Trophoblast cell (in vitro differentiated cells and primary cell): ENCODE measurements around the gene AARSD1.

Experiments used
- DNase-seq, 2 donors: peaks; one replicate each; pipeline ENCODE4 v3.0.0-alpha.2; 2016
- H2AFZ ChIP-seq: 2 replicates; pipeline ENCODE4 v1.6.1; 2013; ENCODE audit warnings: low read length, moderate library complexity, mild to moderate bottlenecking; ENCODE audit not compliant: insufficient read depth, poor library complexity
- H2AK5ac ChIP-seq: 2 replicates; pipeline ENCODE4 v1.6.1; 2013; ENCODE audit warnings: mild to moderate bottlenecking, low read length
- H2BK120ac ChIP-seq: 2 replicates; pipeline ENCODE4 v1.6.1; 2013; ENCODE audit warnings: low read length, mild to moderate bottlenecking, moderate library complexity; ENCODE audit not compliant: insufficient read depth, poor library complexity
- H2BK12ac ChIP-seq: 2 replicates; pipeline ENCODE4 v1.6.1; 2013; ENCODE audit warnings: mild to moderate bottlenecking, low read length, moderate library complexity
- H2BK5ac ChIP-seq: 2 replicates; pipeline ENCODE4 v1.6.1; 2013; ENCODE audit warnings: low read length, low read depth, moderate library complexity, mild to moderate bottlenecking; ENCODE audit not compliant: poor library complexity
- H3K14ac ChIP-seq: 2 replicates; pipeline ENCODE4 v1.6.1; 2013; ENCODE audit warnings: mild to moderate bottlenecking, low read length
- H3K18ac ChIP-seq: 2 replicates; pipeline ENCODE4 v1.6.1; 2013; ENCODE audit warnings: mild to moderate bottlenecking, low read length
- H3K23ac ChIP-seq: 2 replicates; pipeline ENCODE4 v1.6.1; 2013; ENCODE audit warnings: low read length
- H3K27ac ChIP-seq: 2 replicates; pipeline ENCODE4 v1.5.1; 2013; ENCODE audit warnings: low read depth, mild to moderate bottlenecking, inconsistent platforms, low read length, moderate library complexity
- H3K27me3 ChIP-seq: 2 replicates; pipeline ENCODE4 v1.6.1; 2013; ENCODE audit warnings: inconsistent platforms, mild to moderate bottlenecking, low read length, moderate library complexity; ENCODE audit not compliant: insufficient read depth
- H3K36me3 ChIP-seq, 2 experiments: 1 replicate in 1 of 2; 2 replicates in 1 of 2; pipeline ENCODE4 v1.6.1; 2013; ENCODE audit warnings: low read length in 2 of 2, mild to moderate bottlenecking in 2 of 2, moderate library complexity in 1 of 2; ENCODE audit not compliant: insufficient read depth in 2 of 2, control insufficient read depth in 1 of 2
- H3K4ac ChIP-seq: 2 replicates; pipeline ENCODE4 v1.6.1; 2013; ENCODE audit warnings: low read depth, mild to moderate bottlenecking, low read length, moderate library complexity
- H3K4me1 ChIP-seq, 2 experiments: 1 replicate in 1 of 2; 2 replicates in 1 of 2; pipeline ENCODE4 v1.6.1; 2013; ENCODE audit warnings: low read length in 2 of 2, mild to moderate bottlenecking in 2 of 2, moderate library complexity in 1 of 2; ENCODE audit not compliant: insufficient read depth in 2 of 2, control insufficient read depth in 1 of 2
- H3K4me2 ChIP-seq: 2 replicates; pipeline ENCODE4 v1.6.1; 2013; ENCODE audit warnings: inconsistent platforms, mild to moderate bottlenecking, low read length, moderate library complexity
- H3K4me3 ChIP-seq: 2 replicates; pipeline ENCODE4 v1.5.1; 2013; ENCODE audit warnings: mild to moderate bottlenecking, low read depth, low read length, inconsistent platforms
- H3K79me1 ChIP-seq: one replicate; pipeline ENCODE4 v1.6.1; 2013; ENCODE audit warnings: low read length
- H3K79me2 ChIP-seq: 2 replicates; pipeline ENCODE4 v1.6.1; 2013; ENCODE audit warnings: low read length, mild to moderate bottlenecking; ENCODE audit not compliant: control insufficient read depth, insufficient read depth, poor library complexity
- H3K9ac ChIP-seq: 2 replicates; pipeline ENCODE4 v1.6.1; 2013; ENCODE audit warnings: mild to moderate bottlenecking, low read length
- H3K9me3 ChIP-seq: 2 replicates; pipeline ENCODE4 v1.6.1; 2013; ENCODE audit warnings: low read depth, mild to moderate bottlenecking, control low read depth, inconsistent platforms, low read length; ENCODE audit not compliant: insufficient read depth
- H4K12ac ChIP-seq: 2 replicates; pipeline ENCODE4 v1.6.1; 2013; ENCODE audit warnings: low read depth, mild to moderate bottlenecking, low read length, moderate library complexity
- H4K8ac ChIP-seq: 2 replicates; pipeline ENCODE4 v1.6.1; 2013; ENCODE audit warnings: low read depth, mild to moderate bottlenecking, low read length, moderate library complexity
- H4K91ac ChIP-seq: one replicate; pipeline ENCODE4 v1.6.1; 2013; ENCODE audit warnings: low read depth, mild to moderate bottlenecking, low read length, moderate library complexity
- WGBS: extraction: QIAGEN DNeasy Blood & Tissue Kit; methylation state at CpG from one replicate; pipeline ENCODE4 v1.1.7; 2013; ENCODE audit warnings: missing lambda C conversion rate; ENCODE audit not compliant: insufficient read length, insufficient coverage; ENCODE audit errors: extremely low coverage; 5-methylcytosine and 5-hydroxymethylcytosine counted together

The AARSD1 gene

DNA sequence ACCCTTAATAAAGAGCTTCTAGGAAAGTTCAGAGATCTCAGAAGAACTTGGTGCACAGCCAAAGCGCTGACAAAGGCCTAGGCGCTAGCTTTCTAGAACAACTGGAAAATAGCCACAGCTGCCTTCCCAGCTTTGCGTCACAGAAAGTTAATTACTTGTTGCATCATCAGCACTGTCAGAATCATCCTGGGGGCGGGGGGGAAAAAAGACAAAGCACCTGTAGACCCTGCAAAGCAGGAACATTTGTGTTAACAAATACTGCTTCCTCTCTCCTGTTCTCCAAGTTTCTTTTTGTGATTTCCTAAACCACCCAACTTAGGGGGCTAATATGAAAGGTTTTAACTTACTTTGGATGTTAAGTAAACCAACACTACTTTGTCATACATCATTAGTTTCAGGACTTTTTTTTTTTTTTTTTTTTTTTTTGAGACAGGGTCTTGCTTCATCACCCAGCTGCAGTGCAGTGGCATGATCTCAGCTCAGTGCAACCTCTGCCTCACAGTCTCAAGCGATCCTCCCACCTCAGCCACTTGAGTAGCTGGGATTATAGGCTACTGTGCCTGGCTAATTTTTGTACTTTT lies 4.8 kb upstream of the AARSD1 start:
- peak in 1 of 2 donors; percentile 78 for DNase-seq
- Histone ChIP-seq H3K4ac (no peak overlapping the region), H2BK120ac (no peak overlapping the region), H3K27me3 (no peaks in the 10 kb centered on the region), H3K4me3 (no peak overlapping the region), H3K36me3 (no peaks in the 10 kb centered on the region), H3K79me1 (peaks cover 3% of the 10 kb centered on the region), H2BK12ac (no peak overlapping the region), H4K91ac (no peak overlapping the region), H3K4me2 (no peak overlapping the region), H3K14ac (no peak overlapping the region), H3K23ac (no peak overlapping the region), H3K4me1 (no peaks in the 10 kb centered on the region), H3K18ac (no peak overlapping the region), H3K9ac (no peak overlapping the region), H4K8ac (no peak overlapping the region), H2AK5ac (no peak overlapping the region), H3K79me2 (peaks cover 2% of the 10 kb centered on the region), H2AFZ (no peak overlapping the region), H3K9me3 (no peaks in the 10 kb centered on the region), H2BK5ac (no peak overlapping the region), H4K12ac (no peak overlapping the region), H3K27ac (no peak overlapping the region)
- WGBS: no CpG with 5 or more reads among the region's 5 CpGs

GRCh38 chr17:42967925-42968324 lies 3.7 kb upstream of the AARSD1 start:
- H4K91ac ChIP-seq: no peak overlapping the region
- WGBS: no CpG with 5 or more reads among the region's 1 CpG
- no peak overlapping the region for H3K27ac ChIP-seq
- H3K4me3 ChIP-seq: no peak overlapping the region
- H3K4me1 ChIP-seq: no peaks in the 10 kb centered on the region
- DNase-seq: no peak
- H2AFZ ChIP-seq: no peak overlapping the region
- no peak overlapping the region for H3K4ac ChIP-seq
- H3K23ac ChIP-seq: no peak overlapping the region
- no peak overlapping the region for H4K8ac ChIP-seq
- no peak overlapping the region for H3K14ac ChIP-seq
- H3K9me3 ChIP-seq: no peaks in the 10 kb centered on the region
- no peak overlapping the region for H3K9ac ChIP-seq
- H2BK120ac ChIP-seq: no peak overlapping the region
- H3K27me3 ChIP-seq: no peaks in the 10 kb centered on the region
- no peak overlapping the region for H2AK5ac ChIP-seq
- no peaks in the 10 kb centered on the region for H3K36me3 ChIP-seq
- peaks cover 2% of the 10 kb centered on the region for H3K79me2 ChIP-seq
- no peak overlapping the region for H2BK5ac ChIP-seq
- no peak overlapping the region for H3K4me2 ChIP-seq
- H2BK12ac ChIP-seq: no peak overlapping the region
- H3K79me1 ChIP-seq: peaks cover 3% of the 10 kb centered on the region
- no peak overlapping the region for H3K18ac ChIP-seq
- H4K12ac ChIP-seq: no peak overlapping the region

- Histone ChIP-seq H3K23ac (no peak overlapping the region), H3K4me3 (no peak overlapping the region), H3K27me3 (no peaks in the 10 kb centered on the region), H2AFZ (no peak overlapping the region), H3K4ac (no peak overlapping the region), H2AK5ac (no peak overlapping the region), H2BK120ac (no peak overlapping the region), H4K12ac (no peak overlapping the region), H3K36me3 (peaks cover 38 to 60% of the 10 kb centered on the region in 2 experiments), H3K79me2 (no peaks in the 10 kb centered on the region), H2BK5ac (no peak overlapping the region), H4K91ac (no peak overlapping the region), H3K9ac (no peak overlapping the region), H3K9me3 (no peaks in the 10 kb centered on the region), H3K4me2 (no peak overlapping the region), H3K4me1 (no peaks in the 10 kb centered on the region), H3K79me1 (no peaks in the 10 kb centered on the region), H2BK12ac (no peak overlapping the region), H3K18ac (no peak overlapping the region), H4K8ac (no peak overlapping the region), H3K14ac (no peak overlapping the region), H3K27ac (no peak overlapping the region)
- DNase-seq: no peak
- WGBS: no CpG with 5 or more reads among the region's 1 CpG
These were observed 10.6 kb downstream of the AARSD1 start for GRCh38 chr17:42953669-42954068.

DNA sequence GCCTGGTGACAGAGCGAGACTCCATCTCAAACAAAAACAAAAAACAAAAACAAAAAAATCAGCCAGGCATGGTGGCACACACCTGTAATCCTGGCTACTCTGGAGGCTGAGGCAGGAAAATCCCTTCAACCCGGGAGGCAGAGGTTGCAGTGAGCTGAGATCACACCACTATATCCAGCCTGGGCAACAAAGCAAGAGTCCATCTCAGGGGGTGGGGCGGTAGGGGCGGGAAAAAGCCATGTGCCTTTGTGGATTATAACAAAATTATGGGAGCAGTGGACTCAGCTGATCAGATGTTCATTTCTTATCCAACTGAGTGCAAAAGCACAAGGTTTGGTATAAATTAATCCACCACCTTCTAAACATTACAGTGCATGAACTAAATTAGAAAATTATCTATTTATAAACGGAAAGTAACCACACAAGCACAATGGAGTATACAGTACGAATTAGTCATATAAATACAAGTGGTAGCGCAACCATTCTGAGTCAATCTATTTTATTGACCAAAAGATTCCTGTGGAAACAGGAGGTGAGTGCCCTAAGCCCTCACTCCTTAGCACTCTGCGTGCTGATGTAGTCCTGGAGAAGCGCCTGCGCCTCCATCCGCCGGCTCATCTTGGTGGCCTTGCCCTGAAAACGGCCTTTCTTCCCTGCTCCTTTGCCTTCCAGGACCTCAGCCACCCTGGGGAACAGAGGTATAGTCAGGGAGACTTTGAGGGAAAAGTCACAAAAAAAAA lies 14.0 kb downstream of the AARSD1 start:
- no peaks in the 10 kb centered on the region for H3K4me1 ChIP-seq
- WGBS: no CpG with 5 or more reads among the region's 13 CpGs
- H3K4me2 ChIP-seq: no peak overlapping the region
- no peak overlapping the region for H2BK120ac ChIP-seq
- no peak for DNase-seq
- H3K27me3 ChIP-seq: no peaks in the 10 kb centered on the region
- no peak overlapping the region for H2BK12ac ChIP-seq
- no peaks in the 10 kb centered on the region for H3K79me2 ChIP-seq
- no peak overlapping the region for H3K23ac ChIP-seq
- H3K9ac ChIP-seq: no peak overlapping the region
- H4K8ac ChIP-seq: no peak overlapping the region
- H3K9me3 ChIP-seq: no peaks in the 10 kb centered on the region
- no peak overlapping the region for H3K18ac ChIP-seq
- H3K4me3 ChIP-seq: no peak overlapping the region
- no peak overlapping the region for H2AK5ac ChIP-seq
- H2BK5ac ChIP-seq: no peak overlapping the region
- H3K27ac ChIP-seq: no peak overlapping the region
- no peaks in the 10 kb centered on the region for H3K79me1 ChIP-seq
- H4K12ac ChIP-seq: no peak overlapping the region
- no peak overlapping the region for H4K91ac ChIP-seq
- H3K4ac ChIP-seq: no peak overlapping the region
- no peak overlapping the region for H2AFZ ChIP-seq
- no peak overlapping the region for H3K14ac ChIP-seq
- H3K36me3 ChIP-seq: peaks cover 21 to 39% of the 10 kb centered on the region in 2 experiments
